GM03348 (cell line): ENCODE data around the gene NSUN2.

Source experiments
- DNase-seq: peaks from one replicate; pipeline ENCODE4 v3.0.0; 2012; ENCODE audit warnings: low spot score

The NSUN2 gene

DNA sequence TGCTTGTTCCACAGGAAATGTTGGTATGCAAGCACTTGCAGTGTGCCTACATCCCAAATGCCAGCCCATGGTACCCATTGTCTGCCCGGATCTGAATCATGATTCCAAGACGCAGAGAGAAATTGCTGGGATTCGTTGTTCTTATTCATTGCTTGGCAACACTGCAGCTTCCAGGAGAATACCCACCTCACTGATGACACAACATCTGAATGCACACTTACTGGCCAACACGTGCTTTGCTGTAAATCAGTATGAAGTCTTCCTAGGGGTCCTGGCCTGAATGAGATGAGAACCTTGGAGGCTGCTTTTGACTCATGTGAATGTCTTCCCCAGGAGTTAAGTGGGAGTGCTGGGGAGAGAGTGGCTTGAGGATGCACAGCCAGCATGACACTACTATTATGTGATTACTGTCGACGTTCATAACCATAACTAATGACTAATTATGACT lies 12.0 kb upstream of the NSUN2 start:
- DNase-seq, result no peak

DNA sequence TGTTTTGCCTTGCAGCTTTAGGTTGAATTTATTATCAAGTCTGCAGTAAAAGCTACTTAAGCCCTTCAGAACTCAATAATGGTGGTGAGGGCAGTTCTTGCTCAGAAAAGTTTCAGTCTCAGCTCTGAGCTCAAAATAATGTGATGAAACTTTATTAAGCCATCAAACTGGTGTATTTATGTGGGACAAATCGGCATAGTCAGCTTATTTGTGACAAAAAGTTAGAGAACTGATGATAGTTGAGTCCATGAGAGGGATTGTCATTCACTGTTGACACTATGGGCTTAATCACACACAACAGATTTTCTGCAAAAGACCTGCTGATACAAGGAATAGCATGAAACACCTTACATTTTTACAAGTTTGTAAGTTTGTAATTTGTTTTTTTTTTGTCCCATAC lies 9.8 kb upstream of the NSUN2 start:
- DNase-seq, result no peak

DNA sequence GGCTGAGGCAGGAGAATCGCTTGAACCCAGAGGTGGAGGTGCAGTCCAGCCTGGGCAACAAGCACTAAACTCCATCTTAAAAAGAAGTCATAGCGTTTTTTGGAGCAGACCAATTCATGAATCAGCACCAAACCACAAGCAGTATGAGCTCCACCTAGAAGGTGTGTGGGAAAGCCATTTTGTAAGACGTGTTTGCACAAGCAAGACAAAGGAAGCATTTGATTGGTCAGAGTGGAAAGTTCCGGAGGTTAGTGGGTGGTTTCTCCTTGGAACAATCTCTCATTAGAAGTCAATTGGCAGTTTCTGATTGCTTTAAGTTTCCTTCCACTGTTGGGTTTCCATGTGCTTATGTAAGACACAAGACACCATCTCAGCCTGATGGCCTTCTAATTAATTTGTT lies 5.4 kb upstream of the NSUN2 start:
- DNase-seq, result no peak

DNA sequence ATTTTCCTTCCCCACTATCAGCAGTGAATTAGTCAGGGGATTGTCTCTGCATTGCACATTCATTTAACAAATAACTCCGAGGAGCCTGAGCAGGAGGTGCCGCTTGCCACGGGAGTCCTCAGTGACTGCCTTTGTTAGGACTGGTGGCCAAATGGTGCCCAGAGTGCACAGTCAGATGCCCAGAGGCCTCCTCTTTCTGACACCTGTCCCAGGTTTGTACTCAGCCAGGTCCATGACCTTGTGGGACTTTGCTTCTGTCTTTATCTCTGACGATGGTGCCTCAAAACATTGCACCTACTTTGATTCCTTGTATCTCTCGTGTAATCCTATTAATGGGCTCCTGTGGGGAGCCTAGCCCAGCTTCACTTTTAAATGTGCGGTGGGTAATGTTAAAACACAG lies 4.7 kb upstream of the NSUN2 start:
- DNase-seq, result no peak

DNA sequence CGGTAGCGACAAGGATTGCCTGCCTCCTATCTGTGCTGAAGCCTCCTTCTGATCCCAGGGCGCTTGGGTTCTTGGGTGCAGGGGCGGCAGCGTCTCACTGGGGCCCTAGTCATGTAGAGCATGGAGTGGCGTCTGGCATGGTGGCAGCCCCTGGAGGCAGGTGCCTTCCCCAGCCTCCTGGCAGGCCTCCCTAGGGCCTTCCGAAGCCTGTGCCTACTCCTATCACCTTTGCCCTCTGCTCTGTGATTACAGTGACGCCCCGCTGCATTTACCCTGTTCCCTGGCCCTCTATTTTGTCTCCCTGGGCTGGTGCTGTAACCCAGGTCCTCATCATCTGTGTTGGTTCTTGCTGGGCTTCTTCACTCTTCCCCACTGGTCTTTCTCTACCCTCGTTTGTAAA lies 4.2 kb upstream of the NSUN2 start:
- no peak for DNase-seq

DNA sequence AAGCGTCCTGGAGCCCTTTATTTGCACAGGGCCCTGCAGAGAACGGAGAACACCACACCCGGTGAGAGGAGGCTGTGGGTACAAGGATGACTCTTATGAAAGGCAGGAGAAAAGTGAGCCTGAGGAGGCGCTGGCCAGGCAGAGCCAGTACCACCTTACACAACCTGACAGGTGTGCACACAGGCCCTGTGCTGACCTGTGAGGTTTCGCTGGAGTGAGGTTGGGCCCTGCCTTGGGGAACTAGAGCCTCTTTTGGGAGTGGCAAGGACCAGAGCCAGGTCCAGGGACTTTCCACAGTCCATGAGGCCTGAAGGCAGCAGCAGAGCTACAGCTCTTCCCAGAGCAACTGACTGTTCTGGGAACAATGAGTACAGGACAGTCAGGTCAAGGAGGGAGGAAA lies 3.4 kb upstream of the NSUN2 start:
- no peak for DNase-seq

DNA sequence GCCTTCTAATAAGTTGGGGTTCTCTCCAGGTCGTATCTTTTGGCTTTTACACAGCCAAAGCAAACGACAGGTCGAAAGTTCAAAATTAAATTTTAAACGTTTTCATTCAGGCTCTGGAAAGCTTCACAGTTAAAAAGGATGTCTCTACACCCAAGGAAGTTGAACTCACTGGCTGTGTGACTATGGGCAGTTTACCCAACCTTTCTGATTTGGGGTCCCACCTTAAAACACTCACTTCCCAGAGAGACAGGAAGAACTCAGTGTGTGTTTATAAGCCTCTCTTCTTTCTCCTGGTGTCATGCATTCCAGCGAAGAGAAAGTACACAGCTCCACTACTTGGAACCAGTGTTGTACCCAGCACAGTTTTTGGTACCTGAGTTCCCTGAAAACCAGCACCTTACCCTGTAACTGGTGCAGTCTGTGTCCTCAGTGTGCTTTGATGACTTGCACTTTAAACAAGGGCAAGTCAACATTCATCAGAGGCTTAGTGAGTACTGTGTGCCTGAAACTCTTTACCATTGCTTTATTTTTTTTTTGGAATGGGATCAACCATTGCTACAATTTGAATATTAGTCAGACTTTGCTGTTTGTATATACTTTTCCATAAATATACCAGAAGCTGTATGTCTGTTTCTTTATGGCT lies 2.1 kb upstream of the NSUN2 start:
- no peak for DNase-seq

DNA sequence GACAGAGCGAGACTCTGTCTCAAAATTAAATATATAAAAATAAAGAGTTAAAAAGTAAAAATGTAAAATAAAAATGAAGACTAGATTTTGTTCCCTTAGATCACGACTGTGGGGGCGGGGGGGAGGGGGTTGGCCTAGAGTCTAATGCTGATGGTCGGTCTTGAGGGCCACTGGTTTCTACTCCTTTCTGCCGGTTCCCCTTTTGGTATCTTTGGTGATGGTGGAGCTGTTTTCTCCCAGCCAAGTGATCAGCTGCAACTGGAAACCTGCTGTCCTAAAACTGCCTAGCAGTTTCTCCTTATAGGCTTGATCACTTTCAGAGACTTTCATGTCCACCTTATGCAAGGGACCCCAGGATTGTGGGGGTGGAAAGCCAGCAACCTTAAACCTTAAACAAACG lies 1.5 kb upstream of the NSUN2 start:
- DNase-seq, result peak; percentile 33

DNA sequence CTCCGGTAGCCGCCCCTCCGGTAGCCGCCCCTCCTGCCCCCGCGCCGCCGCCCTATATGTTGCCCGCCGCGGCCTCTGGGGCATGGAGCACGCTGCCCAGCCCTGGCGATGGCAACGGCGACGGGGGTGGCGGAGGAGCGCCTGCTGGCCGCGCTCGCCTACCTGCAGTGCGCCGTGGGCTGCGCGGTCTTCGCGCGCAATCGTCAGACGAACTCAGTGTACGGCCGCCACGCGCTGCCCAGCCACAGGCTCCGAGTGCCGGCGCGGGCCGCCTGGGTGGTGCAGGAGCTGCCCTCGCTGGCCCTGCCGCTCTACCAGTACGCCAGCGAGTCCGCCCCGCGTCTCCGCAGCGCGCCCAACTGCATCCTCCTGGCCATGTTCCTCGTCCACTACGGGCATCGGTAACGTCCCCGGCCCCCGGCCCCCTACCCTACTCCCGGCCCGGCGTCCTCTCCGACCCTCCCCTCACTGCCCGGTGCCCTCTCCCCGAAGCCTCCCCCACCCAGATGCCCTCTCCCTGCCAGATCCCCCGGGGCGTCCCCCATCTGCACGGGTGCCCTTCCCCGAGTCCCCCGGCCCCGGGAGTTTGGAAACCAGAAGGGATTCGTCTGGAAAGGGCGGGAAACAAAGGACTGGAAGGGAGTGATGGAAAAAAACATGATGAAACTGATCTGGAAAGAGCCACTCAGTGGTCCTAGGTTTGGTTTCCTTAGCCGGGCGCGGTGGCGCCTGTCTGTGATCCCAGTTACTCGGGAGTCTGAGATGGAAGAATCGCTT lies 813 bp upstream of the NSUN2 start:
- peak; percentile 31 for DNase-seq

DNA sequence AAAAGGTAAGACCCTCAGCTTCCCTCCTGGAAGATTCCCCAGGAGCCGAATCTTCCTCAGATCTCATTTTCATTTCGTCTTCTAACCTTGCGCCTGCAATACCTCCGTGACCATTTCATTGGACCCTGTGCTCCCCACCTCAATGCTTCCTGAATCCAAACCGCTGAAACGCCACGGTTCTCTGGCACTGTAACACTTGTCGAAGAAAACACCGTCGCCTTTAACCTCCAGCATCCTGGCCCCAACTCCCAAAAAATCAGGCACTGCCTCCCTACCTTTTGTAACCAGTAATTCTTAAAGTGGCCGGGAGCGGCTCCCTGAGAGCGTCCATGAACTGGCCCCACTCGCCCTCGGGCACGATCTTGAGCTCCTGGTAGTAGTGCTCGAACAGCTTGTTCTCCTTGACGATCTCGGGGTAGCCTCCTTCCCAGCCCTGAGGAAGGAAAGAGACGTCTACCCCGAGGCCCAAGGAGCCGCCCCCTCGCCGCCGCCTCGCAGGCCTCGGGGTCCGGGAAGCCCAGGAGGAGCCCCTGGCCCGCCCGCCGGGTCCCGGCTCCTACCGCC lies 438 bp downstream of the NSUN2 start:
- no peak for DNase-seq

DNA sequence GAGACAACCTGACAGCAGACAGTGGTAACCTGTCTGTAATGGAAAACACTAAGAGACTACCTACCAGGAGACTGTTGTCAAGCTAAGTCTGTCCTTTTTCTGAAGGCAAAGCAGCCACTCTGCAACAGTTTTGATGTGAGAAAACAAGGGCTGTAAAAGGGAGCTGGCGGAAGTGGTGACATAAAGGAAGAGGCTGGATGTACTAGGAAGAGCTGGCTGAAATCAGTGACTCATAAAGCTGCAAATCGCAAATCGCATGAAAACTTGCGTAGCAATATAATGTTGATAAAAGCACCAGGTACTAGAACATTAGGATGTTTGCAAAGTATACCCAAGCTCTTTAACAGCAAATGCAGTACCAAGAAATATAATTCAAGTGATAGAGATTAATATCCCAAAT lies 1.4 kb downstream of the NSUN2 start:
- DNase-seq, result no peak

DNA sequence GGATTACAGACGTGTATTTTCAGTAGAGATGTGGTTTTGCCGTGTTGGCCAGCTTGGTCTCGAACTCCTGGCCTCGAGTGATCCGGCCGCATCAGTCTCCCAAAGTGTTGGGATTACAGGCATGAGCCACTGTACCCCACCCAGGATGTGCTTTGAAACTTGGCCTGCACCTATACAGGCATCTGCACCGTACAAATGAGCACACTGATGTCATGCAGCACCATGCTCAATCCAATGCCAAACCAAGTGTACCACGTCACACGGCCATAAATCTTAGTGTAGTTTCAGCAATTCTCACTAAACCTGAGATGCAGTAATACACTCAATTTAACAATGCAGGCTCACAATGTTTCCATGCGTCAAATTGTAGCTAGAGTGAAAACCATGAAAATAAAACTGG lies 6.3 kb downstream of the NSUN2 start:
- DNase-seq, result no peak

DNA sequence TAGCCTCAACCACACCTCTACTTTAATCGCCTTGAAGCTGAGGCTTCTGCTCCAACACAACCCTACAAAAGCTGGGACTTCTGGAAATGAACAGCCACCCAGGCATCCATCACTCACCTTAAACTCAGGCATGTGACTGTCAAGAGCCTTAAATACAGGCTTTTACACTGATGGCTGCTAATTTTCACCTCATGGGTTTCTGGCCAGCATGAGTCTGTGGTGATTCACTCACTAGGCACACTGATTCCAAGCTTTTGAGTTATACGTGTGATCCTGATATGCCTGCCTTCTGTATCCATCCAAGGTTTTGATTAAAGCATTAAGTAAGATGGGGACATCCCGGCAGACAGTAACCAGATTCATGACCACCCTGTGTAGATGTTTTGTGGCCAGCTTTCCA lies 8.9 kb downstream of the NSUN2 start:
- DNase-seq, result no peak

DNA sequence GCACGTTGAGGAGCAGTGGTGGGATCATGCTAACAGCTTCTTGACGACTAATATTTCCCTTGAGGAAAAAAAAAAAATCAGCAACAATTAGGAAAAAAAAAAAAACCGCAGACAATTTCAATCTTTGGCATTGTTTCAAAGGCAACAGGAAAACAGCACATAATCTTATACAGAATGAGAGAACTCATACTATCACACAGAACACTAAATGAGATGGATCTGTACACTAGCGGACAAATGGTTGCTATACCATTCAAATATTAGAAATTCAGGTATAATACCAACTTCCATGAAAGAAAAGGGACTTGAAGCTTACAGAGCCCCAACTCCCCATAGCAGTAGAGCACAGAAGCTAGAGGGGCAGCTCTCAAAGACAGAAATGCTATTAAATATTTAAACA lies 9.6 kb downstream of the NSUN2 start:
- DNase-seq, result no peak

DNA sequence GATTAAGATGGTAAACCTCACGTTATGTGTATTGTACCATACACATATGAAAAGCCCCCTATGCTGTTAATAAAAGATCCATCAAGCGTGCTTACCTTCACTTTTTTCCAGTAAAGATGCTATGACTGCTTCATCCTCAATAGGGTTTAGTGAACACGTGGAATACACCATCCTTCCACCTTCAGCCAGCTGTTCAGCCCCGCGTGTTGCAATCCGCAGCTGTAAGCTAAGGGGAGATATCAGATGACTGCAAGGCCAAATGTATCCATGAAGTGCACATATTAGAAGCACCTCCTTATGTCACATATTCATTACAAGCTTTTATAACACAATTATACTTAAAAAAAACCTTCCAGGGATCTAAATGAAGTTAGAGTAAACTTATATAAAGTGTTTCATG lies 16.2 kb downstream of the NSUN2 start:
- DNase-seq, result no peak

DNA sequence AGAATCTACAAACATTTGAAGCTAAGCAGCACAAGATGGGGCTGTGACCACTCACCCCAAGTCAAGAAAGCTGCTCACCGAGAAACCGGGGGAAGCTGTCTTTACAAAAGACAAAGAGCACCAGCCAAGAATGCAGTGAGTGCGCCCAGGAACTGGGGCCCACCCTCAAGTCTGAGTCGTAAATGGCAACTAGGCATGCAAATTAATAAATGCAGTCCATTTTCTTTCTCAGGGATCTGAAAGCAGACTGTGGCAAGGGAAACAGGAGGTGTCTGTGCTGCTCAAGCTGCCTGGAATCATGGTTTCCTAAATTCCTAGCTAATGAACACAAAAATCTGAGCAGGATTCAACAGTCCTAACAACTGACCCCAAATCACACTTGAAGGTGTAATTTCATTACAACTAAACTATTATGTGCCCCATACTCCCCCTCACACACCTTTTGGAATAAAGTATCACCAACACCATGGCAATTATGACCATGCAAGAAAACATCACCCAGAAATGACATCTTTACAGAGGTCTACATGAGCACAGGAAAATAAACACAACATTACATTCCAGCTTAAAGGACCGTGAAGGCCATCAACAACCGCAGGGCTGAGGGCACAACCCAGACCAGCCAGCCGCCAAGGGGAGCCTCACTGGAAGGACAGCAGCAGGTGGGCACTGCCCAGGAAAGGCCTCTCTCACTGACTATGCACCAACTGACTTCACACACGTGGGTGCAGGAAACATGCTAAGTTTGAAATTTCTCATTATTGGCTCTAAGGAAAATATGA lies 17.6 kb downstream of the NSUN2 start:
- DNase-seq, result no peak

DNA sequence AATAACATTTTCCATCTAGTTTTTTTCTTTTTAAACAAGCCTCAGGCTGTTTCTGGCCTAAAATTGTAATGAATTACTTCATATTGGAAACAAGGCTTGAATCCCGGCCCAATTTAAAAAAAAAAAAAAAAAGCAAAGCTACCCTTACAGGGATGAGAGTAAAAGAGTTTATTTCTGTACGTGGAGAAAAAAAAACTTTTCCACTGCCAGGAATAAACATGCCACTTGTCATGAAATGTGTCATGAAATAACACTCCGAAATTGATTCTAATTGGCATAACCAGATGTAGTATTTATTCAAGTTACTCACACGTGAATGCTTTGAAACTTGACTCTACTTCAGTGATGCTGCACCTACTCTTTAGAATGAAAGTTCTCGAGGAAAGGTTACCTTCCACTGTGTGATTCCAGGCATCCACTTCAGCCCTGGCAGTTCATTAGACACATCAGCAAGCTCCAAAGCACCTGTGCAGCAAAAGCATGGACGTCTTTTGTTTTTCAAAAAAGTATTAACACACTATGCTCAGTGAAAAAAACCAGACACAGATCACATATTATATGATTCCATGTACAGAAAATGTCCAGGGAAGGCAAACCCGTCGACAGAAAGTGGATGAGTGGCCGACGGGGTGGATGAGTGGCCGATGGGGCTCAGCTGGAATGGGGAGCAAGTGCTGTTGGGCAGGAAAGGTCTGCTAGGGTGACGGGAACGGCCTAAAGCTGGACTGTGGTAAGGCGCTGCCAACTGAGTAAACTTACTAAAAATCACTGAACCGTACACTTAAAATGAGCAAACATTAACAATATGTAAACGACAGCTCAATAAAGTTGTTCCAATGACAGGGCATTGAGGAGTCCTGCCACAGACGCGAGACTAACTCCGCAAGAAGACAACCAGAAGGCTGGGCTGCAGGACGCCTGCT lies 21.2 kb downstream of the NSUN2 start:
- no peak for DNase-seq

DNA sequence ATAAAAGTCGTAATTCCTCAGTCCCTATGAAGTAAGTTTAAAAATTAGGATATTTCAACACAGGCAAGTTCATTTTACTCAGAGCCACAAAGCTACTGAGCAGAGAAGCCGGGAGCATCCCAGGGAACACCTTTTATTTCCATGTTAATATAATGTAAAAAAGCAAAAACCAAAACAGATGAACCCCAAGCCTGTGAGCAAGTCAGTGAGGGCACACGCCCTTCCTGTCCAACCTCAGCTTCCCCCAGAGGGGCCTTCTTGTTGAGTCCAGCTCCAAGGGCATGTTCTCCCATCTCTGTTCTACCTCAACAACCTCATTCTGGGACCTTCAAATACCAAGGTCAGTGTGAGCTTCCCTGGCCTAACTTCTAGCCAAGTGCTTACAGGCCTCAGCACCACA lies 24.8 kb downstream of the NSUN2 start:
- DNase-seq, result no peak

DNA sequence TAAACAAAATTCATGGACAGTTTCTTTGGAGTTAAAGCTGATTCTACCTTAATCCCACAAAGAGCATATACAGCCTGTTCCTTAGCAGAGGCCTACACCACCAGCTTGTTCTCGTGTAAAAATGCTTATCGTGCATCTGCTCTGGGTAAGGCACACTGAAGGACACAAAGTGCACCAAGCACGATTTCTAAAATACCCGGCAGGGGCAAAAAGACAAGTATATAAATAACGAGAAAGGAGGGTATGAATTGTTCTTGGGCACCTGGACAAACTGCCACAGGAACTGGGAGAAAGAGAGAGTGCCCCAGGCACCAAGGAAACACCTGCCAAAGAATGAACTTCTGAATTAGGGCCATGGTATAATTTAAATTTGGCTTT lies 25.3 kb downstream of the NSUN2 start:
- DNase-seq, result no peak

DNA sequence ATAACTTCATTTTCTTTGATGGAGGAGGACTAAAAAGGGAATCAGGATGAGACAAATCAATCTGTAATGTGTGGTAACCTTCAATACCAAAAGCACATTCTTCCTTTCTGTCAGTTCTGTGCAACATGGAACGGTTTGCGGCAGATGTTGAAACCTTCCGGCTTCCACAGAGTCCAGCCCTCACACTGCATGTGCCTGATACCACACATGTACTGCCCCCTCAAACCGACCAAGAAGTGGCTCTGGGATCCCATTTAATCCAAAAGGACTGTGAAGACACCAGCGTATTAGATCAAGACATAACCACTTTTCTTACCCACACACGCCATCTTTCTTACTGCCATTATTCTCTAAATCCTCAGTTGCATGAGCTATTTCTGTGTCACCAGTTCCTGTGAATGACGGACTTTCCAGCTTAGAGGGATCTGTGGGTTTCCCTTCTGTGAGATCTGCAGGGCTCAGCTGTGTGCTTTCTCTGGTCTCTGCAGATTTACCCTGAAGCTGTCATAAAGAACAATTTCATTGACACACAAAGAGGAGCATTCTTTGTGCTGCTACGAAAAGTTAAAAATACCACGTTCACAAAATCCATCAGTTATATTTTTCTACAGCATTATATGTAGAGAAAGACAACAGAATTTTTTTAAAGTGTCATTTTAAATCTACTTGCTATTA lies 25.8 kb downstream of the NSUN2 start:
- no peak for DNase-seq

DNA sequence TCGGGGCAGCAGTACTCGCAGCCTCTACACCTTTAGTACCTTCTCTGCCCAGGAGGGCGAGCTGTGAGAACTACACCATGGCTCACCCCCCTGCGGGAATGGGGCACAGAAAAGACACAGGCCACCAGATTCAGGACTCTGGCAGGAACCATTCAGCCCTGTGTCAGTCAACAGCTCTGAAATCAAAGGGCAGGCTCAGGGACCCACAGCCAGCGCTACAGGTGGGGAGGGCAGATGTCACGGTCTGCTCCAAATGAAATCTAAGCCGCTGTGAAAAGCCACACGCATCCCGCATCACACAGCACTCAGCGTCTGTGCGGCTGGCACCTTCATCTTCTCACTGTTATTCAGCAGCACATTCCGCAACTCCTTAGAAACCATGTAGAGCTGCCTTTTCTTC lies 27.9 kb downstream of the NSUN2 start:
- no peak for DNase-seq
